Measurements from ENCODE around the gene POC1B.

The POC1B gene

GRCh38 chr12:89497467-89497866, 28.4 kb downstream of the POC1B start:
- DNase-seq (ENCODE audit: low spot score): no peak

DNA sequence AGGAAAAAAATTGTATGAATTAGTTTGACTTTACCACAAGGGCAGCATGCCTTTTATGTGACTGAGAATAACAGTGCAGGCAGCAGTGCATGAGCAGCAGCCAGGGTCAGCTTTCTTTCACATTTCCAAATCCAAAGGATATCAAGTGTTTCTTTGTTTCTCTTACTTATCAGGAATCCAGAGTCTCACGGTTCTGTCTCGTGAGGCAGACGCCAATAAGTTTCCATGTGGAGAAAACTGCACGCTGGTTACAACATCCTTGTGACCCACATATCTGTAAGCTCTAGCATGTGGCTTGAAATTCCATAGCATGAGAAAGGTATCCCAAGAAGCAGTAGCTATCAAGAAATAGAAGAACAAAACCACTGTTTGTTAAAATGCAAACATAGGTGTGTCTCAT, 28.8 kb downstream of the POC1B start:
- DNase-seq (ENCODE audit: low spot score): no peak

DNA sequence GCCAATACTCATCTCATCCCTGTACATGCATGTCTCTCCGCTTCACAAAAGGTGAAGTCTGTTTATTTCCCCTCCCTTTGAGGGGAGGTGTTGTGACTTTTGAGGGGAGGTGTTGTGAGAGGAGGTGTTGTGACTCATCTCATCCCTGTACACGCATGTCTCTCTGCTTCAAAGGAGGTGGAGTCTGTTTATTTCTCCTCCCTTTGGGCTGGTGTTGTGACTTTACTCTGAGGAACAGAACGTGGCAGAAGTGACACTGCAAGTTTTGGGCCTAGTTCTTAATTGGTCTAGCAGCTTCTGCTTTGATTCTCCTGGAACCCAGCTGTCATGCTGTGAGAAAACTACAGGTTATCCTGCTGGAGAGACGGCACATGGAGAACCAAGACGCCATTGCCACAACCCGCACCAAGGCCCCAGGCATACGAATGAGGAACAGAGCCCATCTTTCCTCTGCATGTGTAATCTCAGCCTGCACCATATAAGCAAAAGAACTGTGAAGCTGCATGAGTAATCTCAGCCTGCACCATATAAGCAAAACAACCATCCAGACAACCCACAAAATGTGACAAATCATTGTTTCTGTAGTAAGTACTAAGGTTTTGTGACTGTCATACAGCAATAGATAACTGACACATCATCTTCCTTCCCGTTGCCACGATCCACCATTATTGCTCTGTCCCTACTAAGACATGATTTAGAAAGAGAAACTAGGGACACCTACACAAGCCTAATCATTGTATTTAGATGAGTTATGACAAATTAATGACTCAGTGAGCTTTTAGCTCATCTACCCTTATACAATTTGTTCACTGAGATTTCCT, 31.2 kb downstream of the POC1B start:
- DNase-seq (ENCODE audit: low spot score): no peak

DNA sequence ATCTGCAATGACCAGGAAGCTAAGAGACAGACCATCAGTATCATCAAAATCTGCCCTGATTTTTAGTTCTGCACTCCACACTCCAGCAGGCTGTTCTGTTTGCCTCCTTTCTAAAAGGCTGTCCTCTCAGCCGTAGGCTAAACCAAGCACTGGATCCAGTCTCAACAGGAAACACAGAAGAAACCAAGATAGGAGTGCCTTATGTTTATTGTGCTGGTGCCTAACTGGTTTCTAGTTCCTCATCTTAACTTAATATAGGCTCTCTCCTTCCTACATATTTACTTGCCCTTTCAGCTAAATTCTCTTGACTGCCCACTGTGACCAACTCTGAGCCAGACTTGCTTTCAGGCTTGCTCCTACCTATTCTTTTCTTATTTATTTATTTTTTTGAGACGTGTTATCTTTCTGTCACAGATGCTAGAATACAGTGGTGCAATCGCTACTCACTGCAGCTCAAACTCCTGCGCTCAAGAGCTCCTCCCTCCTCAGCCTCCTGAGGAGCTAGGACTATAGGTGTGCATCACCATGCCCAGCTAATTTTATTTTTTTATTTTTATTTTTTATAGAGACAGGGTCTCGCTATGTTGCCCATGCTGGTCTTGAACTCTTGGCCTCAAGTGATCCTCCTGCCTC, 32.1 kb downstream of the POC1B start:
- no peak for DNase-seq (ENCODE audit: low spot score)

GRCh38 chr12:89492883-89493282, 33.0 kb downstream of the POC1B start:
- DNase-seq (ENCODE audit: low spot score): no peak

DNA sequence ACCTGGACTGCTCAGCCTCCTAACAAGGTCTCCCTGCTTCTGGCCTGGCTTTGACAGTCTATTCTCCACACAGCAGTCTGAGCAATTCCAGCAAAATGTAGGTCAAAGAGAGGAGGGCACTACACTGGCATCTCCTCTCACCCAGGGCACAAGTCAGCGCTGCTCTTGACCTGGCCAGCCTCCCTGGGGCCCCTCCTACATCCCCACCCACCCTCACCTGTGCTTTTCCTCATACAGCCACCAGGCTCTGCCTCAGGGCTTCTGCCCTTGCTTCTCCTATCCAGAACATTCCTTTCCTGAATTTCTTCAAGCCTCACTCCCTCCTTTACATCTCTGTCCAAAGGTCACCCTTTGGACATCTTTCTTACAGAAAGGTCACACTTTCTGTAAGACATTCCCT, 34.9 kb downstream of the POC1B start:
- no peak for DNase-seq (ENCODE audit: low spot score)

GRCh38 chr12:89486264-89486663, 39.6 kb downstream of the POC1B start:
- no peak for DNase-seq (ENCODE audit: low spot score)

DNA sequence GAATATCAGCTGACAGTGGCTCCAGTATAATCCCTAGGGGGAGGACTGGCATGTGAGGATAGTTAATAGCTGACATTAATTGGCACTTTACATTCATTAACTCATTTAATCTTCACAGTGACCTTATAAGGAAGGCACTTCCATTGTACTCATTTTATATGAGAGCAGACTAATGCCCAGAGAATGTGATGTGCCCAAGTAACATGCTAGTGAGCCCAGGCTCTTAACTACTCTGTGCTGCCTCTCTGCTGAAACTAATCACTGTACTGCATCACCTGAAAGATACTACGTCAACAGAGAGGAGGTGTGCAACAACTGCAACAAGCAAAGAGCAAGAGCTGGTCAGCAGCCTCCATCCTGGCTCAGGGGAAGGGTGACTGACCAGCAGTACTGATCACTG, 41.4 kb downstream of the POC1B start:
- DNase-seq (ENCODE audit: low spot score): no peak

GRCh38 chr12:89481213-89481914, 44.5 kb downstream of the POC1B start:
- DNase-seq (ENCODE audit: low spot score): no peak

DNA sequence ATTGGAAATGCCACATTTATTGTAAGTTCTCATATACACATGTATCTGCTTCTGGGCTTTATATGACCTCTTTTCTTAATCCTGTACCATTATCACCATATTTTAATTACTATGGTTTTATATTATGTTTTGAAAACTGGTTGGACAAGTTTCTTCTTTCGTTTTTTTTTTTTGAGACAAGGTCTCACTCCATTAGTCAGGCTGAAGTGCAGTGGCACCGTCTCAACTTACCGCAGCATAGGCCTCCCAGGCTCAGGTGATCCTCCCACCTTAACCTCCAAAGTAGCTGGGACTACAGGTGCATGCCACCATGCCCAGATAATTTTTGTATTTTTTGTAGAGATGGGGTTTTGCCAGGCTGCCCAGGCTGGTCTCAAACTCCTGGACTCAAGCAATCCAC, 45.9 kb downstream of the POC1B start:
- DNase-seq (ENCODE audit: low spot score): no peak

GRCh38 chr12:89477633-89478279, 48.1 kb downstream of the POC1B start:
- no peak for DNase-seq (ENCODE audit: low spot score)

DNA sequence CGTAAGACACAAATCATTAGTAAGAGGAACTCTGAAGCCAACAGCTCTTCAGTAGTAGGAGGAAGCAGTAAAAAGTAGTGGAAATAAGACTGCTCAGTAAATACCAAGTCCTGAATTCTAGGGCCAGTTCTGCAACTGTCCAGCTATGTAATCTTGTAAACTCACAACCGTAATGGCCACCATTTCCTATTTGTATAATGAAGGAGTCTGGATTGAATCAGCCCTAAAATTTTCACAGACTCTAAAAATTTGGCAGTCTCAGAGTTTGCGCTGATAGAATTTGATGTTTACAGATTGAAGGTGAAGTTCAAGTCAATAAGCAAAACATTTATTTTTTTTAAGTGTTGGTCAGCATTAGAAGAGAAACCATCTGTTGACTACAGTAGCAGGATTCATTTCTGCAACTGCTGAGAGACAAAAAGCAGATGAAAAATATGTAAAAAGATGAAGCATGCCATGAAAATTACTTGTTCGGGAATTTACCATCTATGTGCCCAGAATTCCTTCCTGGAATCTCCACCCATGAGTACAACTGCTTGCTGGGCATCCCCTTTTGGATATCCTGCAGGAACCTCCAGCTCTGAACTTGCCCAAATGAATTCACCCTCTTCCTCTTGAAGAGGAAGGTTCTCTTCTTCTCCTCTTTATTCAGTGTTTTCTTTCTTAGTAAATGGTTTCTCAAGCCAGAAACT, 48.8 kb downstream of the POC1B start:
- no peak for DNase-seq (ENCODE audit: low spot score)

DNA sequence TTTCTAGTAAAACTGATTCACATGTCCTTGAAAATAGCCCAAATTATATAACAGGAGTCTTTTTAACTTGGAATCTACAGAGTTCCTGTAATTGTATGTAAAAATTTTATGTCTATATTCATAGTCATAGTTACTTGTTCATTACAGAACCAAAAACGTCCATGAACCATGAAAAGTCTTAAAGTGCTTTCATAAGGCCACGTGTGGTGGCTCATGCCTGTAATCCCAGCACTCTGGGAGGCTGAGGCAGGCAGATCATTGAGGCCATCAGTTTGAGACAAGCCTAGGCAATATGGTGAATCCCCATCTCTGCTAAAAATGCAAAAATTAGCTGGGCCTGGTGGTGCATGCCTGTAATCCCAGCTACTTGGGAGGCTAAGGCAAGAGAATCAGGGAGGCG, 49.6 kb downstream of the POC1B start:
- no peak for DNase-seq (ENCODE audit: low spot score)

DNA sequence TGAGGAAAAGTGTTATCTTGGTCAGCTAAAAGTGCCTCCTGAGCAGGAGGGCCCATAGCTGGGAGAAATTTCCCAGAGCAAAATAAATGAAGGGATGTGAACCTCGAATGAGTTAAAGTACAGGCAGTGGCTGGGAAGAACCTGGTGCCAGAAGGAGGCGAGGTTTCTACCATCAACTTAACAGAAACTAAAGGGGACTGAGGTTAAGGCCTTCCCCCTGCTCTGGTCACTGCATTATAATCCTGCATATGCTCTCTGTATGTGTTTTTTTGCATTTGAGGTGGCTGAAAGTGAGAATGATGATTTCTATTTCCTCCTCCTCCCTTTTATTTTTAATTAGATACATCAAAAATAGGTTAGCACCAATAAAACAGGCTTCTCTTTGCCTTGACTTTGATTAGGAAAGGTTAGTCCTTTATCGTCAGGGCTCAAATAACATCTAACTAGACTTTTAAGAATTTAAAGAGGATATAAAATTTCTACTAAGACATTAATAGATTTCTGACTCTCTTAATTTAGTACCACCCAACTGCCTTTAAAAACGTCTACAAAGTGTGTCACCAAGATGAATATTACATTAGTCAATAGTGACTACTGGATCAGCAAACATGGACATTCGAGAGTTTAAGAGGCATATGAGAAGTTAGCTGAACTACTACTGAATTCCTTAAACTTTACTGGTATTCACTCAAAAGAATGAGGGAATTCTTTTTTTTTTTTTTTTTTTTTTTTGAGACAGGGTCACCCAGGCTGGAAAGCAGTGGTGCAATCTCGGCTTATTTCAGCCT, 50.5 kb downstream of the POC1B start:
- no peak for DNase-seq (ENCODE audit: low spot score)

DNA sequence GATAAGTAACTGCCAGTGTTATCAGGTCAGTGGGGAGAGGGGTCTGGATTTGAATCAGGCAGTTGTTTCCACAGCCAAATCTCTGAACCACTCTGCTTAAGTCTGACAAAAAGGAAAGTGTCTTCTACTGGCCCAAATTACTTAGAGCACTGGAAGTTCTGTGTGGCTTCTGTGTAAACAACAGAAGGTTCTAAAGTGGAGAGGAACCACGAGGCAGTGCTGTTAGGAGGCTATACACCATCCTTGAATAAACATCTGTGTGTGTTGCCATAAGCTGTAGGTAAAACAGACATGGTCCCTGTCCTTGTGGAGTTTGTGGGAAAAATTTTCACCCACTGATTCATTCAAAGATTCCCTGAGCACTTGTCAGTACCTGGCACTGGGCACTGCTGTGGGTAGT, 51.2 kb downstream of the POC1B start:
- no peak for DNase-seq (ENCODE audit: low spot score)

GRCh38 chr12:89472508-89472907, 53.3 kb downstream of the POC1B start:
- no peak for DNase-seq (ENCODE audit: low spot score)

DNA sequence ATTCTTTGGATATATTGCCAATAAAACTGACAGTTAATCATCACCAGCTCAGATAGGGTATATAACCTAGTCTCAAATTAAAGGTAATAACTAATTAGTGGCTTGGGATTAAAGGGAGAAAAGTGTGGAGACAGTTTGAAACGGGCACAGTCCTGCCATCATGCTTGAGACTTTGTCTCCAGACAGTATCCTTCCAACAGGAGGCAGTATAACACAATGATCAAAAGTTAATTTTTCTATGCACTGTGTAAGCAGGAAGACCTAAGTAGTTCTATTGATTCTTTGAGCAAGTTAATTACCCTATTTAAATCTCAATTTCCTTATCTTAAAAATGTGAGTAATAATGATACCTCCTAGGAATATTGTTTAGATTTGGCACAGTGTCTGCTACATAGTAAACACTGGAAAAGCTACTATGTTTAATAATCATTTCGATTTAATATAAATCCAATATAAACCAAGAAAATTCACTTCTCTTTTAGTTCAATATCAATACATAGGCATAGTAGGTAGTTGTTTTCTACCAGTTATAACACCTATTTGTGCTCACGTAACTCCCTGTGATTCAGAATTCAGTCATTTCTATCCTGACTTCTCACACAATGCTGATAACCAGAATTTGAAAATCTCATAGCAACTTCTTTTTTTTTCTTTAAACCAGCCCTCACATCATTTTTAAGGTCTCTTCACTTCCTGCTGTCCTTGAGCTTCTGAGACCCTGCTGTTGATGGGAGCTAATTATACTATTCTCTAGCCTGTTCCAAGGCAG, 54.9 kb downstream of the POC1B start:
- DNase-seq (ENCODE audit: low spot score): no peak

DNA sequence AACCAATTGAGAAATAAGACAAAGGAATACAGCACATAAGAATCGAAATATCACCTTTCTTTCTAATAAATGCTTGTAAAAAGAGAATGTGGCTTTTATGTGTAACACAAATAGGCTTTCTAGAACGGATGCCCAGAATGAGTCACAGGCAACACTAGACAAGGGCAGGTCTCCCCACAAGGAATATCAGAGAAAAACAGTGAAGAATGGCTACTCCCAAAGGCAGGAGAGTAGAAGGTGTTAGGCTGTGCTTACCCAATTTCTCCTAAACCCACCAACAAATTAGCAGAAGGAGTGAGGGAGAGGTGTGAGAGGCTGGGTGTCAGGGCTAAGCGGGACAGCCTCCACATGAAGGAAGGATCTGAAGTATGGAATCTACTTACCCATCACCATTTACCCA, 56.5 kb downstream of the POC1B start:
- no peak for DNase-seq (ENCODE audit: low spot score)

DNA sequence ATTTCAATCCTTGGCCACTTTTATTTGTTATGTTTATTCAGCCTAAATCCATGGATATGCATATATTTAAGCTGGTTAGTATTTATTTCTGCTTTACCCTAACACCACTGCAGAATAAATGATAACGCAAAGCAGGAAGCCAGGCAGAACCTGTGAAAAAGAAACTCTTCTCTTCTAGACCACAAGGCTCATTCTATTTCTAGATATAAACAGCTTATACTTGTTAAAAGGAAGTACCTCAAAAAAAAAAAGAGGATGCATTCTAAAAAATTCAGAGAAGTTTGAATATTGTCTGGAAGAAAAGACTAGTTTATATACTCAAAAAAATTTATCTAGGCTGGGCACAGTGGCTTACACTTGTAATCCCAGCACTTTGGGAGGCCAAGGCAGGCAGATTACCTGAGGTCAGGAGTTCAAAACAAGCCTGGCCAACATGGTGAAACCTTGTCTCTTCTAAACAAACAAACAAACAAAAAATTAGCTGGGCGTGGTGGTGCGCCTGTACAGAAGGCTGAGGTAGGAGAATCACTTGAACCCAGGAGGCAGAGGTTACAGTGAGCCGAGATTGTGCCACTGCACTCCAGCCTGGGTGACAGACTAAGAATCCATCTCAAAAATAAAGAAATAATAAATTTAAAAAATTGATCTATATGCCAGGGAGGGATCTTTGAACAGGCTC, 57.1 kb downstream of the POC1B start:
- no peak for DNase-seq (ENCODE audit: low spot score)

Data from SK-N-DZ (cell line).